ENCODE data around the gene LRBA. TPM values are rescaled to one million over a fixed set of nuclear protein-coding genes. Genes with fewer than 3 reads are reported as not detected.
"Not testable (repeated sequence)": the region's sequence is repeated elsewhere in the genome, so short reads cannot be mapped to it uniquely, and the experiment has no call there.

The LRBA gene
- total RNA-seq, 1 donor from 2014 or later, result 58.0 TPM

- DNase-seq (ENCODE audit: low spot score), result peak; percentile 36
Observed at GRCh38 chr4:150743564-150744342, 271.3 kb downstream of the LRBA start.

DNA sequence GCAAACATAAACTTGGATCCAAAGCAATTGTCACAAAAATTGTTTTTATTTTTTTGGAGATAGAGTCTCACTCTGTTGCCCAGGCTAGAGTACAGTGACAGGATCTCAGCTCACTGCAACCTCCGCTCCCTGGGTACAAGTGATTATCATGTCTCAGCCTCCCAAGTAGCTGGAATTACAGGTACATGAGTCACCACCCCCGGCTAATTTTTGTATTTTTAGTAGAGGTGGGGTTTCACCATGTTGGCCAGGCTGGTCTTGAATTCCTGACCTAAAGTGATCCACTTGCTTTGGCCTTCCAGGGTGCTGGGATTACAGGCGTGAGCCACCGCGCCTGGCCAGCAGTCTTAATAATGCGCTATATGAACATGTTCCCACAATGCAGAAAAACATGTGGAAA lies 272.2 kb downstream of the LRBA start:
- not testable (repeated sequence) for DNase-seq (ENCODE audit: low spot score)

GRCh38 chr4:150739591-150739990 lies 275.5 kb downstream of the LRBA start:
- no peak for DNase-seq (ENCODE audit: low spot score)

- DNase-seq (ENCODE audit: low spot score), result no peak
Observed at GRCh38 chr4:150725957-150726523, 289.0 kb downstream of the LRBA start.

DNA sequence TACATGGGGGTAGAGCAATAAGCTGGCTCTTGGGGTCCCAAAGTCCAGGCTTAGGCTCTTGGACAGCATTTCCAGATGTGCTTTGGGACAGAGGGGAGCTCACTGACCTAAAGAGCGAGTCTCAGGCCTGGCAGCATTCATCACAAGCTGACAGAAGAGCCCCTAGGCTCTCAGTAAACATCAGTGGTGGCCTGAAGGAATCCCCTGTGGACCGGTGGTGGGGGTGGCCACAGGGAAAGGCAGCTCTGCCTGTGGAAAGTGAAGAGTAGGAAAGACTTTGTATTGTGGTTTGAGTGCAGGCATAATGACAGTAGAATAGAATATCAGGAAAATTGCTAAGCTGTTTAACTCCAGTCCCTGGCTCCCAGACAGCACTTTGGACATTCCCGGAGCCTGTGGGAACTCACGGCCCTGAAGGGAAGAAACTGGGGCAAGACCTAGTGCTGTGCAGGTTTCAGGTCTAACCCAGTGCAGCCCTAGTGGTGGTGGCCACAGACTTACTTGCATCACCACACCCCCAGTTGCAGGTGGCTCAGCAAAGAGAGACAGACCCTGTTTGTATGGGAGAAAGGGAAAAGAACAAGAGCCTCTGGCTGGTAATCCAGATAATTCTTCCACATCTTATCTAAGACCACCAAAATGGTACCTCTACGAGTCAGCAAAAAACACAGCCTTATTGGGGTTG lies 291.2 kb downstream of the LRBA start:
- no peak for DNase-seq (ENCODE audit: low spot score)

- peak; percentile 29 for DNase-seq (ENCODE audit: low spot score)
Observed at GRCh38 chr4:150722908-150723362, 292.1 kb downstream of the LRBA start.

DNA sequence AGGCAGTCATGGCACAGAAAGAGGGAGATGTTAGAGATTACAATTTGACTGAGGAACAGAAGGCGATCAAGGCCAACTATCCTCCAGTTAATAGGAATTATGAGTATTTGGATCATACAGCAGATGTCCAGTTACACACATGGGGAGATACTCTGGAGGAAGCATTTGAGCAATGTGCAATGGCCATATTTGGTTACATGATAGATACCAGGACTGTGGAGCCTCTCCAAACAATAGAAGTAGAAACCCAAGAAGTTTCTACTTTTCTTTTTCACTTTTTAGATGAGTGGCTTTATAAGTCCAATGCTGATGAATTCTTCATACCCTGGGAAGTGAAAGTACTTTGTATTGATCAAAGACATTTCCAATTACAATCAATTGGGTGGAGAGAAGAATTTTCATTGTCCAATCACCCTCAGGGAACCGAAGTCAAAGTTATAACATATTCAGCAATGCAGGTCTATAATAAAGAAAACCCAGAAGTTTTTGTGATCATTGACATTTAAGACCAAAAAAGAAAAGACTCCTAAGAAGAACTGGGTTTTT lies 294.0 kb downstream of the LRBA start:
- no peak for DNase-seq (ENCODE audit: low spot score)

- DNase-seq (ENCODE audit: low spot score), result no peak
Observed at GRCh38 chr4:150717952-150718351, 297.1 kb downstream of the LRBA start.

- no peak for DNase-seq (ENCODE audit: low spot score)
Observed at GRCh38 chr4:150714462-150715438, 300.3 kb downstream of the LRBA start.

DNA sequence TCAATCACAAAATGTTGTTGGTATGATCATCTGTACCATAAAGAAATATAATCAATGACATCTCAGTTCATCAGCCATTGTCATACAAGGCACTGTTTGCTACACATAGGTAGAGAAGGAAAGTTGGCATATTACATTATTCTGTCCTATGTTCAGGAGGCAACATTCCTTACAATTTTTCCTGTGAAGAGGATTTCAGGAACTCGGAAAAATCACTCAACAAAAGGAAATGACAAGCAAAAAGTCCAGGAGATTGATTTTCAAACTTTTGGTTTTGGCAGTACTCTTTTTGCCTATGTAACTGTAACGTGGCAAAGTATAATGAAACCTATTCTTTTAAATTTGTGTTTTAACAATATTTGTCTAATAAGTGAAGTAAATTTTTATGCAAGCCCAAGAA lies 301.8 kb downstream of the LRBA start:
- DNase-seq (ENCODE audit: low spot score), result no peak

- DNase-seq (ENCODE audit: low spot score), result no peak
Observed at GRCh38 chr4:150710770-150711375, 304.2 kb downstream of the LRBA start.

DNA sequence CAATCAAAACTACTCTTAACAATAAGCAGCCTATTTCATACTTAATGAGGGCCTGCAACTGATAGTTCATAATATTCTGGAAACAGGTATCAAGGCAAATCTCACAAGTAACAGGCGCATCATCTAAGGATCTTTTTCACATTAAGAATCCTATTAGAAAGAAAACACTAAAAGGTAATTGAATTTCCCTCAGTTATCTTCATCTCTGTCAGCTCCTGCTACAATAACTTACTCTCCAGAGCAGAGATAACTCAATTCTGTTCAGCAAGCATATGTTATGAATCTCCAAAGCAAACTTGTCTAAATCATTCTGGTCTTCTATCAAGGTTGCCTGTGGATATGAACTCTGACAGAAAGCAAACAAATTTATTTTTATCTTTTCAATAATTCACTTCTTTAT lies 307.1 kb downstream of the LRBA start:
- no peak for DNase-seq (ENCODE audit: low spot score)

DNA sequence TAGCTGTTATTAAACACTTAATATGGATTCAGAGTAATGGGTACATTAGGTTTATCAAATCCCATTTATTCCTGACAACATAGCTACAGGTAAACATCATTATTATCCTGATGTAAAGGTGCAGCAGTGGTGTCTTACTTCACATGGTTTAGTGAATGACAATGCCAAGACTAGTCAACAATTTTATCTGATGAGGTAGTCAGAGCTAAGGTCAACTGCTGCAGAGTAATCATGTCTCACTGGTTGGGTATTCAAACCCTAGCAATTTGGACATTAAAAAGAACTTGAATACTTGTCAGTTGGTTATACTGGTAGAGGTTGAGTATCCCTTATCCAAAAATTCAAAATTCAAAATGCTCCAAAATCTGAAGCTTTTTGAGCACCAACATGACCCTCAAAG lies 315.5 kb downstream of the LRBA start:
- no peak for DNase-seq (ENCODE audit: low spot score)

DNA sequence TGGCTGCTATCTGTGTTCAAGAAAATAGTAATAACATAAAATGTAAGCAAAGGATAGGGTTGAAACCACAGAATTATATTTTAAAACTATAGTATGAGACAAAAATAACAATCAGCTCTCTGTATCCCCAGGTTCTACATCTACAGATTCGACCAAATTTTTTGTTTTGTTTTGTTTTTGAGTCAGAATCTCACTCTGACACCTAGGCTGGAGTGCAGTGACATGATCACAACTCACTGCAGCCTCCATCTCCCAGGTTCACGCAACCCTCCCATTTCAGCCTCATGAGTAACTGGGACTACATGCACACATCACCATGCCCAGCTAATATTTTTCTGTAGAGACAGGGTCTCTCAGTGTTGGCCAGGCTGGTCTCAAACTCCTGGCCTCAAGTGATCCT lies 319.9 kb downstream of the LRBA start:
- DNase-seq (ENCODE audit: low spot score), result no peak

DNA sequence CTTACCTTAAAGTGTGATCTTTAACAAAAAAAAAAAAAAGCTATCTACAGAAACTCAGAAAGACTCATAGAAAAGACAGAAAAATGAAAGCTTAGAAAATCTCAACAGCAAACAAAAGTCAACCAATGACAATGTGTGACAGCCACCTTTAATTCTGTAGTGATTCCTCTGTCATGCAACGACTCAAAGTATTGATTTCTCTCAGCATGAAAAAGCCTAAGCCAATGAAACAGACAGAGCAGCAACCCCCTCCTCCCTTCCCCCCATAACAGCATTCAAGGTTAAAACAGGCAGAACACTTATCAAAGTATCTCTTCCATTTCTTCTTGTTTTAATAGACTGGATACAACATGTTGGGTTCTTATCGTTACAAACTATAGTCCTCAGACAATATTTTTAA lies 320.6 kb downstream of the LRBA start:
- no peak for DNase-seq (ENCODE audit: low spot score)

GRCh38 chr4:150683775-150684350 lies 331.2 kb downstream of the LRBA start:
- peak; percentile 10 for DNase-seq (ENCODE audit: low spot score)

- DNase-seq (ENCODE audit: low spot score), result no peak
Observed at GRCh38 chr4:150682126-150682525, 333.0 kb downstream of the LRBA start.

DNA sequence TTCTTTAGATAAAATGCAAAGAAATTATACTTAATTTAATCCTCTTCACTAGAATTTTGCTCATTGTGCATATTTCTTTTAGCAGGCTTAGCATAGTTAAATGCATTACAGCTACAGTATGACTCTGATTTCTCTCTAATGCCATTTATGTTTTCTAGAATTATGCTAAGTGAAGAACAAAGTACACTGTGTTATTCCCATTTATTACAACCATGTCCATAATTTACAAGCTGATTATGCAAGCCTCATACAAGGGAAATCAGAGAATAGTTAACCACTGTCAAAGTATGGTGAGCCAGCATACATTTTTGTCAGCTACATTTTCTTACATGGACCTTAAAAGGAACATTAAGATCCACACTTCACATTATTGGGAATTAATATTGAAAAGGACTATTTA lies 334.0 kb downstream of the LRBA start:
- no peak for DNase-seq (ENCODE audit: low spot score)

DNA sequence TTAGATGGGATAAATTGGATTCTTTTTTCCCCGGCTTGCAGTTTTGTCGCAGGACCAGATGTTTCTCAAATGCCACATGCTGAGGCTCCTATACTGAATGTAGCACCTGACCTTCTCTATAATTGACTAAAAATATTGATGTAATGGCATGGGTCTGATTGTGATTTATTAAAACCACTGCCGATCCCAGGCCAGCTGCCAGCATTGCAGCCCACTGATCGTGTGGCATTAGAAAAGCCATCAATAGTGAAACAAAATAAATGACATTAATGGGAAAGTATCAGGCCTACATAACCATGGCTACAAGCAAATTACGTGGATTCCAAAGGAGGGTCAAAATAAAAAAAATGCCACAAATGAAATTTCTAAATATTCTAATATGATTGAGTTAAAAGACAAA lies 334.4 kb downstream of the LRBA start:
- DNase-seq (ENCODE audit: low spot score), result no peak

DNA sequence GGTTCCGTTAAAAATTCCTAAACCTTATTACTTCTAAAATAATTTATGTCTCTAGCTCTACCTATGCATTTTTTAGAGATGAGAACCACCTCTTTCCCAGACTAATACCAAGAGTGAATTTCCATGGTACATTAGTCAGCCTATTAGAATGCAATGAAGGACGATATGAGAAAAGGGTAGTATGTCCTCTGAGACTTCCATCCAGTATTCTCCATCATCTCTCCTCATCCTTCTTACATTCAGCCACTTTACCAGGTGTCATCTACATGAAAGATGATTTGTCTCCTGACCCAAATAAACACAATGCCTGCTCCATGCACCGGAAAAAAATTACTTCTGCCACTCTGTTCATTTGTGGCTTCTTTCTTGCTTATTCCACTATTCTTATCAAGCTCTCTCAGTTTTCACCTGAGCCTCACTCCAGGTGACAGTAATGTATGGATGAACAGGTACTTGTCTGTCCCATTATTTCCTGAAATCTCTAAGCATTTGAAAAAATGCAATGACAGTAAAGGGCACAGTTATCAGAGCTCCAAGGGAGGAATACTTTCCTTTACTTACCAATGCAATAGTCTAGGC lies 335.2 kb downstream of the LRBA start:
- DNase-seq (ENCODE audit: low spot score), result no peak
